Limb (tissue), 2 donors: ENCODE measurements around the gene DPF3.
"Not testable (repeated sequence)": the region's sequence is repeated elsewhere in the genome, so short reads cannot be mapped to it uniquely, and the experiment has no call there.

ENCODE experiments used
- DNase-seq, 2 donors: peaks; one replicate each; pipeline ENCODE4 v3.0.0-alpha.2; 2016; ENCODE audit errors: extremely low spot score in 2 of 2

DPF3 gene

DNA sequence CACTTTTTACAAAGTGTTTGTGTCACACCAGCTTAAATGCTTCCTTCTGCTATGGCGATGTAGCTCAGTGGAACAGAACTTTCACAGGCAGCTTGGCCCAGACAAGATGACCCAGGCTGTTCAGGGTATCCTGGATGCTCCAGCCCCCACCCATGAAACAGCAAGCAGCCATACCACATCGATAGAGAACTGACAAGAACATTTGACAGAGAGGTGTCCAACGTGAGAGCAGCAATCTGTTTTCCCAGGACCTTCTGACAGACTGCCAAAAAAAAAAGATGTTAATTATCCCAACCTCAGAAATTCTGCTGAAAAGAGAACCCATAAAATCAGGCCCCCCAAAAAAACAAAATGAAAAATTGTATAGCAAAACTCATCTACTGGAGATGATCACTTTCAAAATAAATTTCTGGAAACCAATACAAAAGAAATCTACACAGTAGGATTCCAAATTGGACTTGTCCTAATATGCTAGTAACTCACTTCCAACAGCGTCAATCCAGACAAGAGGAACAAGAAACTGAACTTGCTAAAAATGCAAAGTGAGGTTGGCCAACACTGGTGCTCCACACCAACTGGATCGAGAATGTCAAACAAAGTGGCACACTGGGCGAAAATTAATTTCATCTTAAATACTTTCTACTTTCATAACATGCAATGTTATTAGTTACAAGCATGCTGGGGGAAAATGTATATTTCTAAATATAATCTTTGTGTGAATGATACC, 118.8 kb downstream of the DPF3 start:
- no peak for DNase-seq

DNA sequence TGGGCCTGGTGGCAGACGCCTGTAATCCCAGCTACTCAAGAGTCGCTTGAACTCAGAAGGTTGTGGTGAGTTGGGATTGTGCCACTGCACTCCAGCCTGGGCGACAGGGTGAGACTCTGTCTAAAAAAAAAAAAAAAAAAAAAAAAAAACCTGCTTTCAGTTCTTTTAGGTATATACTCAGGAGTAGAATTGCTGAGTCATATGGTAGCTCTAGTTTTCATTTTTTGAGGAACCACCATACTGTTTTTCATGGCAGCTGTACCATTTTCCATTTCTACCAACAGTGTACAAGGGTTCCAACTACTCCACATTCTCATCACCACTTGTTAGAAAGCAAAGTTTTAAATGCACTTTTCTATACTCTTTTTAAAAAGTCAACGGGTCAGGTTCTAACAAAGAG, 119.8 kb downstream of the DPF3 start:
- no peak for DNase-seq

DNA sequence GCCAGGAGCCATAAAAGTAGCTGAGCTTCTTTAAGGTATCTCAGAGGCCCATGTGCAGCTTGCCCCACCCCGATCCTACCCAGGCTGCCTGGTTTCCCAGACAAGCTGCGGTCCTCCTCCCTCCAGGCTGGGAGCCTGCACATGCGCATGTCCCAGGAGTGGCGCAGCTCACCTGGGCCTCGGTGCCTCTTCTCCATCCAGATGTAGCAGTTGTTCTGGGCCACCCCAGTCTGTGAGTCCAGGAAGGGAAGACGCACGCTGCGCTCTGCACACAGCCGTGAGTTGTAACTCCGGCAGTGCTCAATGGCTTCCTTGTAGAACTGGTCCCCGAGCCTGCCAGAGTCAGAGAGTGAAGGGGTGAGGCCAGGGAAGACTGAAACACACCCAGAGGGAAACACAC, 122.3 kb downstream of the DPF3 start:
- DNase-seq = no peak

DNA sequence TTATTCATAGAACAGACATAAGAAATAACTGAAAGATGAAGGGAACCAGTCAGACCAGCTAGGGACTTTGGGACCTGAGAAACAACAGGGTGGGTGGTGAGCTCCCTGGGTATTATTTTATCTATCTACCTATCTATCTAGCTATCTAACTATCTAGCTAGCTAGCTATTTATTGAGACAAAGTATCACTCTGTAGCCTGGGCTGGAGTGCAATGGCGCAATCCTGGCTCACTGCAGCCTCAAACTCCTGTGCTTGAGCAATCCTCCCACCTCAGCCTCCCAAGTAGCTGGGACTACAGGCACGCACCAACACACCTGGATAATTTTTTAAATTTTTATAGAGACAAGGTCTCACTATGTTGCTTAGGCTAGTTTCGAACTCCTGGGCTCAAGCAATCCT, 127.6 kb downstream of the DPF3 start:
- DNase-seq = no peak

DNA sequence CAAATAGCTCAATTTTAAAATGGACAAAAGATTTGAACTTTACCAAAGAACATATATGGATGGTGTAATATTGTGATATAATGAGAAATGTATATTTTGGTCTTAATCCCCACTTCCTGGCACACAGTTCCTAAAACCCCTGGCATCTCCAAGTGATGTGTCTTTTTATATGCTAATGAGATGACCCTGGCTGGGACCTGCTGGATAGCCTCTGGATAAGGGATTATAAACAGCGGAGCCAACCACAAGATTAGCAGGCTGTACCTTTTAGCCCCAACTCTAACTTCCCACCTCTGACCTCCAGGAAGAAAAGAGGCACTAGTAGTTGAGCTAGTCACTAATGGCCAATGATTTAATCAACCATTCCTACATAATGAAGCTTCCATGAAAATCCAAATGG, 130.0 kb downstream of the DPF3 start:
- no peak for DNase-seq

DNA sequence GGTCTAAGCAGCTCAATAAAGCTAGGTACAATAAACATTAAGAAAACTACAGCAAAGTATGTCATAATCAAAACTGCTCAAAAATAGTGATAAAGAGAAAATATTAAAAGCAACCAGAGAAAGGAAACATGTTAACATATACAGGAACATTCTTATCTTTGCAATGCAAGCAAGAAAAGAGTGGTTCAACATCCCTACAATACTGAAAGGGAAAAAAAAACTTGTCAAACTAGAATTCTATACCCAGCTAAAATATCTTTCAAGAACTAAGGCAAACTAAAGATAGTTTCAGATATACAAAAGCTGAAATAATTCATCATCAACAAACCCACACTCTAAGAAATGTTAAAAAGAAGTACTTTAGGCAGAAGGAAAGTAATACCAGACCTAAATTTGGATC, 134.2 kb downstream of the DPF3 start:
- no peak for DNase-seq

DNA sequence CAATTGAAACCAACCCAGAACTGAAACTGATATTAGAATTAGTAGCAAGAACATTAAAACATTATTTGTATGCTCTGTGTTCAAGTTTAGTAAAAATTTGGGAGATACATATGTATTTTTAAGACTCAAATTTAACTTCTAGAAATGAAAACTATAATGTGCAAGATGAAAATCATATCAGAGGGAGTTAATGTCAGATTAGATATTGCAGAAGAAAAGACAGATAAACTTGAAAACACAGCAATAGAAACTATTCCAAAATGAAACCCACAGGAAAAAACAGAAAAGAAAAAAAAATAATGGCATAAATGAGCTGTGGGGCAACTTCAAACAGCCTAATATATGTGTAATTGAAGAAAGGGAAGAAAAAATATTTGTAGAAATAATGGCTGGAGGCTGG, 134.9 kb downstream of the DPF3 start:
- no peak for DNase-seq

DNA sequence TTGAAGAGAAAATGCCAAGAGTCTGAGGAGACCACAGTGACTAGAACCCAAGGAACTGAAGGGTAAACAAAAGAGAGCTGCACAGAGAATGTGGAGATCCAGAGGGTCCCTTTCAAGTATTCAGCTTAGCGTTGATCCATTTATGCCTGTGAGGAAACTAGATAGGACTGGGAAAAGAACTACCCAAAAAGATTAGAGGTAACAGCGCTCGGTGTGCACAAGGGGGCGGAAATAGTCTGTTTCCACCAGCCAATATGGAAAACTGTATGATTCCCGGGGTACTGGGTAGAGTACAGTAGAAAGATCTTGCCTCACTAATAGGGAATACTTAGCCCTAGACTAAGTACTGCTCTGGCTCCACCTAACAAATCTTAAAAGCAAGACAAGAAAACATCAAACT, 135.5 kb downstream of the DPF3 start:
- DNase-seq = no peak

DNA sequence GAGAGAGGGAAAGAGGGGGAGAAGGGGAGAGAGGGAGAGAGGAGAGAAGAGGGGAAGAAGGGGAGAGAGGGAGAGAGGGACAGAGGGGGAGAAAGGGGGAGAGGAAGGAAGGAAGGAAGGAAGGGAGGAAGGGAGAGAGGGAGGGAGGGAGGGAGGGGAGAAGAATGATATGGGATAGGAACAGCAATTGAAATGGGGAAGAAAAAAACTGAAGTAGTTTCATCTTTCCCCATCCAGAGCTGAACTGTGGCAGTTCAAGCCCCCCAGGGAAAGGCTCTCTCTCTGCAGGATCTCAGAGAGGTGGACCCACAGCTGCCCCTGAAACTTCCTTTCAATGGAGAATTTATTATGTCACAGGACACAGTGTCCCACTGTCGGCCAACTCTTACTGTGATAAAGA, 136.9 kb downstream of the DPF3 start:
- no peak for DNase-seq

DNA sequence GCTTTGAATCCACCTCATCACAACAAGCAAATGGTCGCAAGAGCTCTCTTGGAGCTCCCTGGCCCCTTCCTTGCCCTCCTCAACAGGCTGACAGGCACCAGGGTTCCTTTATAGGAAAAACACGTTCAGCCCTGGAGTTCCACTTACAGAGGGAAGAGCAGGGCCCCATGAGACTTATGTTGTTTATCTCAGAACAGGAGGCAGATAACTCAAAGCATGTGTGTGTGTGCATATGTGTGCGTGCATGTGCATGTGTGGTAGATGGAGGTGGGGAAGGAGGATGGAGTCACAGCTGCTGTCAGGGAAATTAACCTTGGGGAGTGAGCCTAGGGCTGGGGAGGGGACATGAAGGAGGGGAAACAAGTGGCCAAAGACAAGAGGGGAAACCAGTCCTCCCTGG, 138.1 kb downstream of the DPF3 start:
- DNase-seq = no peak

DNA sequence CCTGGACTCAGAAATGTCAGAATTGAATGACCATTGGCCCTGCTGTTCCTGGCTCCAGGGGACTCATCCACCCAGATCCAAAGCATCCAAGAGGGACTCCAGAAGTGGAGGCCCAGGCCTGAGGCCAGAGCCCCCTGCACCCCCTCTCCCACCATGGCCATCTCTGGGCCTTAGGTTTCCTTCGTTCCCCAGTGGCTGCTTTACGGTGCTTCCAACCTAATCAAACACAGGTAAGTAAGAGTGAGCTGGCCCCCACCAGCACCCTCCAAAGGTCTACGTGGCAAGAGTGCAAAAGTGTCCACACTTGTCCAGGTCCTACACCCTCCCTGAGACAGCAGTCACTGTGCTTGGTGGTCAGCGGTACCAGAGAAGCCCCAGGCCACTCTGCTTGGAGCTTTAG, 139.0 kb downstream of the DPF3 start:
- DNase-seq = no peak

DNA sequence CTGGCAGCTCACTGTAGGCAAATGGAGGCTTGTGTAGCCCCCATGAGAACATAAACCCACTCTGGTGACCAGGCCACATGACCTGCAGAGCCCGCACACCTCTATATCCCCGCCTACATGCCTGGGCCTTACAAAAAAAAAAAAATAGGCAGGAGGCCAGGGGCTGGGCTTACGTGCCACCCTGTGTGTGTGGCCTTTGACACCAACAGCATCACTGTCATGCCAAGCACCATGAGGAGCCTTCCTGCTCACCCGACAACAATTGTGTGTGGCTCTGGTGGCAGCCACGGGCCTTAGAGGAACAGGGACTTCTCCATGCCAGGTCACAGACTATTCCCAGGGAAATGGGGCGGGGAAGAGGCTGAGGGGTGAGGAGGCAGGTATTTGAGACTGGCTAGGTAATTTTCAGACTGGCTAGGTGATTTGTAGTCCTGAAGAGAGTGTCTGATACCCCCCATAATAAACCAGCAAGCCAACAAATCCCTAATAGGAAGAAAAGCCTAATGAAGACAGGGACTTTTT, 140.0 kb downstream of the DPF3 start:
- no peak for DNase-seq

DNA sequence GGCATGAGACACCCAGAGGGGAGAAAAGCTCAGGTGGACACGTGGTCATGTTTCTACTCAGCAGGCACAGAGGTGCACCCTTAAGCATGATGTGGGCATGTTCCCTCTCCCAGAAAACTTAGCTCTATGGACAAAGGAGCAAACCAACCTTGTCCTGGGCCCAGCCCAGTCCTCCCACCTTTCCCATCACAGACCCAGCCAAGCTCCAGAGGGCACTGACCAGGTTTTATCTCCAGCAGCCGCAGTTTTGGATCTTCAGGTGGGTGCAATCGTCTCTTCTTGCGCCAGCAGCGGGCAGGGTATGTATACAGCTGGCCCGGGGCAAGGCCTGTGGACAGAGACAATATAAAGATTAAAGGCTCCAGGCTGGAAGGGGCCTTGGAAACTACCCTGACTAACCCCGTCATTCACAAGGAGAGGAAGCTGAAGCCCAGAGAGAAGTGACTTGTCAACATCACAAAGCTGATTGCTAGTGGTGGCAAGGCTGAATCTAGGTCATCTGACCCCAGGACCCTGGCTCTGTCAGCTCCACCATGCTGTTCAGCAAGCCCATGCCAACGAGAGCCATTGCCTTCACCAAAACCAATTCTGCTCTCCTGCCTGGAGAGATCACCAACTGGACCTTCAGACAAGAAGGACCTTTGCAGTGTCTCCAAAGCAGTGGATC, 140.7 kb downstream of the DPF3 start:
- no peak for DNase-seq

DNA sequence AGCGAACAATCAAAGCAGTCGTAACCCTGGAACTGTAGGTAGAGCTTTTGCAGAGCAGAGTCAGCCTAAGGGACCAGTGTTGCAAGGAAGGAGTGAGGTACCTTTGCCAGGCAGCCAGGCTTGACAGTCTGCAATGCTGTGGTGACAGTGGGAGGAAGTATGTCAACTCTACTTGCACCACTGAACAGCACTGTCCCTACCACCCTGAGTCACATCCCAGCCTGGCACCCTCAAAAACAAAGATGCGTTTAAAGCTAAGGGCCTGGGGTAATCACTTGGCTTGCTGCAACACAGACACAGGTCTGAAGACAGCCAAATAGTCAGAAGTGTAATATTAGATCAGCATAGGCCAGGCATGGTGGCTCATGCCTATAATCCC, 141.9 kb downstream of the DPF3 start:
- no peak for DNase-seq

DNA sequence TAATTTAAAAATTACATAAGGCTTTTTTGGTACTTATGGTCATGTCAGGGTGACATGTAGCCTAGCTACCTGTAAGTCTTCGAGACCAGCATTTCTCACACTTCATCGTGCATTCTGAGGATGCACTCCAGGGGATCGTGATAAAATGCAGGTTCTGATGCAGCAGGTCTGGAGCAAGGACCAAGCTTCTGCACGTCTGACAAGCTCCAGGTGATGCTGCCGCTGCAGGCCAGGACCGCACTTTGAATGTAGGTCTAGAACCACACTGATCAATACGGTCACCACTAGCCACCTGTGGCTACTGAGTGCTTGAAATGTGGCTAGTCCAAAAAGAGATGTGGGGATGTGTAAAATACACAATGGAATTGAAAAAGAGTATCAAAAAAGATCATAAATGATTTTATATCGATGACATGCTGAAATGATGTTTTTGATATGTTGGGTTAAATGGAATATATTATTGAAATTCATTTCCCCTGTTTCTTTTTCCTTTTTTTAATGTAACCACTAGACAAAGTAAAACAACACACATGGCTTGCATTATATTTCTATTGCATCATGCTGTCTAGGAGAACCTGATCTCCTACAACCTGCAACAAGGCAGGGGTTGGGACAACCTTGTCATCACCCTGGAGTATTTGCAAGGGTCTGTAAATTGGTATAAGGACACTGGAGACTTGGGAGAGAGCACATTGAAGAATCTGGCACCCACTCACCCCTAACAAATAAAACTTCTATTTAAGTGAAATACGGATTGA, 142.4 kb downstream of the DPF3 start:
- DNase-seq = no peak

DNA sequence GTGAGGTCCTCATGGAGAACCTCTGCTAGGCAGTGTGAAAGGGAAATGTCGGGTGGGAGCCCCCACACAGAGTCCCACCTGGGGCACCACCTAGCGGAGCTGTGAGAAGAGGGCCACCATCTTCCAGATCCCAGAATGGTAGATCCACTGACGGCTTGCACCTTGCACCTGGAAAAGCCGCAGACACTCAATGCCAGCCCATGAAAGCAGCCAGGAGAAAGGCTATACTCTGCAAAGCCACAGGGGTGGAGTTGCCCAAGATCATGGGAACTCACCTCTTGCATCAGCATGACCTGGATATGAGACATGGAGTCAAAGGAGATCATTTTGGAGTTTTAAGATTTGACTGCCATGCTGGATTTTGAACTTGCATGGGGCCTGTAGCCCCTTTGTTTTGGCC, 145.0 kb downstream of the DPF3 start:
- DNase-seq = not testable (repeated sequence)

DNA sequence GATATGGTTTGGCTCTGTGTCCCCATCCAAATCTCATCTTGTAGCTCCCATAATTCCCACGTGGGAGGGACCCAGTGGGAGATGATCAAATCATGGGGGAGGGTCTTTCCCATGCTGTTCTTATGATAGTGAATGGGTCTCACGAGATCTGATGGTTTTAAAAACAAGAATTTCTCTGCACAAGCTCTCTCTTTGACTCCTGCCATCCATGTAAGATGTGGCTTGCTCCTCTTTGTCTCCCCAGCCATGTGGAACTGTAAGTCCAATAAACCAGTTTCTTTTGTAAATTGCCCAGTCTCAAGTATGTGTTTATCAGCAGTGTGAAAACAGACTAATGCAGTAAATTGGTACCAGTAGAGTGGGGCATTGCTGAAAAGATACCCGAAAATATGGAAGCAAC, 146.2 kb downstream of the DPF3 start:
- no peak for DNase-seq

DNA sequence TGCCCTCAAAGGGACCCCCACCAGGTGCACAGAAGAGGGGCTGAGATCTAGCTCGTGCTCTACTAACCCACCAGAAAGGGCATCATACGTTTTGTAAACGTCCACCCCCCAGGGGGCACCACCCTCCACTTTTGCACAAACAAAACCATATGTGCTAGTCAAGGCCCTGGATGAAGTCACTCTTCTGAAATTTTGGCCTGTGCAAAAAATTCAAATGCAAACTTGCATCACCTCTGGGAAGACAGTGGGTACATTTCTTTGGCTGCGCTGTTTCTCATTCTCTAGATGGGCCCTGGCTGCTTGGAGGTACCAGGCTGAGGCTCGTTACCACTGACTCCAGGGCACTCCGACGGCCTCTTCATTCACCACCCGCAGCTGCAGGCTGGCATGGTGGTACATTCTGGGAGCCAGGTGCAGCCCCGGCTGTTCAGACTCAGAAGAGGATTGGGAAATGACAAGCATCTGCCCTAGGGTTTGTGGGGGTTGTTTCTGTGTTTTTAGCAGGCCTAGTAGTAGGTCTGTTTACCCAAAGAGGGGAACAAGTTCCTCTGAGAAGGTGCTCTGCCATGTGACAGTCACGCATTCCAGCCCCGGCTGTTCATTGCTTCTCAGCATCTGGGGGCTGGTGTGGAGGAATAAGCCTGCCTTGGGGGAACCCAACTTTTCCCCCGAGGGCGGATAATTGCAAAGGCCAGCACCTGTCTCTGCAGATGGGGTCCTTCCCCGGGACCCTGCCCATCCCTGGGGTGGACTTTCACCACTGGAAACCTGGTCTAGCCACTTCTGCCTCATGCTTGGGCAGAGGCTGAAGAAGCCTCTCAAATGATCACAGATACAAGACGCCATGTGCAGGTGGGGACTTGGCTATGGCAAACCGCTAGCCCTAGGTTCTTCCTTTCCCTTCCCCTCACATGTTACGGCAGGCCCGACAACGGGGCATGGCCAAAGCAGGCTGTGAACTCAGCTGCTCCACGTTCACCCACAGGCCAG, 147.6 kb downstream of the DPF3 start:
- no peak for DNase-seq

DNA sequence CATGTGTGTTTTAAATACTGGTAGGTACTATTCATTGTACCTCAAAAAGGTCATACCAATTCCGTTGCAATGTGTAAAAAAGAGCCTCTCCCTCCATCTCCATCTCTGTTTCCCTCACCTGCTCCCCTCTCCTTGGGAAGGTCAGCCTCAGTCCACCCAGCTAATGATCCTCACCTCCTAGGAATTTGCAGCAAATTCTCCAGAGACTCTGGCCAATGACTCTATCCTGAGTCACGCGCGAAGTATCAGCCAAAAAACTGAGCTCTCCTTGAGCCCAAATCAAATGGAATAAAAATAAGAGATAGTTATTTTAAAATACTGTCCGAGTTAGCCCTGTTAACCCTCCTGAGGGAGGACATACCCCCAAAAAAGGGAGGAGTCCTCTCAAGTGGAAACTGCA, 148.4 kb downstream of the DPF3 start:
- no peak for DNase-seq

DNA sequence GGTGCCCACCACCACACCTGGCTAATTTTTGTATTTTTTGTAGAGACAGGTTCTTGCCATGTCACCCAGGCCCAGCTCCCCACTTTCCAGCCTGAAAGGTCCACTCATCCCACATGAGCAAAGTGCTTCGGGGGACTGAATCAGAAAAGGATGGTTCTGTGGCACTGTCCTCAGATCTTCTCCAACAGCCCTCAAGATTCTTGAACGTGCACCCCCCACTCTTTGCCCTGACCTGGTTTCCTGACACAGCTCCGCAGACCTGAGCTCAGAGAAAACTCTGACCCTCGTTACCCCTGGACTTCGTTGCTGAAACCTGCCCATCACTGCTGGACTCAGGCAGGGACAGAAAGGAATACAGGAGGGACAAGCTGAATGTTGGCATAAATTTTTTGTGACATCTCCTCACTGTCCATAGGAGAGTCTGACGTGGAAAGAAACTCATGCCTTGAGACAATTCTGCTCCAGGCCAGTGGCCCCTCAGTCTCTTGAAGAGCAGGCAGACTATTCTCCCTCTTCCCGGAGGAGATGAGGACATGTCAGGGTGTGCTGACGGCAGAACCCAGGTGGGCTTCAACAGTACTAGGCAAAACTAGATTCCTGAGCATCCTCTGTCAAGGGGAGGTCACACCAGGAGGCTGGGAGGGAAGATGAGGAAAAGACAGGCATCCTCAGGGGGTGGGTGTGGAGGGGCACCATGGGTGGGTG, 149.3 kb downstream of the DPF3 start:
- no peak for DNase-seq

DNA sequence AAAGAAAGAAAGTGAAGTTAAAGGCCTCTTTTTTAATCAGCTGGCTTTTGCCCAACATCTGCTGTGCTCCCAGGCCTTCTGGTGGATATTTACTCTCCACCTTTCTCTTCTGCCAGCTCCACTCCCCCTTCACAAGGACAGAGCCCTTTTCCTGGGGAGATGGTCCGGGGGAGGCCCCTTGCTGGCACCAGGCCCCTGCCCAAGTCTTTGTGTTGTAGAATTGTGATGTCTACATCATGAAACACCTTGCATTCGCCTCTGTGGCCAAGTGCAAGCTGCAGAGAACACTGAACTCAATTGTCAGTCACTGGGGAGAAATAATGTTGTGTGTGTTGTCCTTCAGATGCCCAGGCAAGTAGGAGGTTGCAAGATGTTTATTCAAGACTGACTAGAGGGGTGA, 150.3 kb downstream of the DPF3 start:
- DNase-seq = peak in 1 of 2 donors; percentile 21
